ENCODE measurements around the gene C1QTNF6.
A peak's percentile ranks its signal among the peaks of the same experiment; 100 is the strongest.
"Not testable (repeated sequence)": the region's sequence is repeated elsewhere in the genome, so short reads cannot be mapped to it uniquely, and the experiment has no call there.

Gene C1QTNF6

DNA sequence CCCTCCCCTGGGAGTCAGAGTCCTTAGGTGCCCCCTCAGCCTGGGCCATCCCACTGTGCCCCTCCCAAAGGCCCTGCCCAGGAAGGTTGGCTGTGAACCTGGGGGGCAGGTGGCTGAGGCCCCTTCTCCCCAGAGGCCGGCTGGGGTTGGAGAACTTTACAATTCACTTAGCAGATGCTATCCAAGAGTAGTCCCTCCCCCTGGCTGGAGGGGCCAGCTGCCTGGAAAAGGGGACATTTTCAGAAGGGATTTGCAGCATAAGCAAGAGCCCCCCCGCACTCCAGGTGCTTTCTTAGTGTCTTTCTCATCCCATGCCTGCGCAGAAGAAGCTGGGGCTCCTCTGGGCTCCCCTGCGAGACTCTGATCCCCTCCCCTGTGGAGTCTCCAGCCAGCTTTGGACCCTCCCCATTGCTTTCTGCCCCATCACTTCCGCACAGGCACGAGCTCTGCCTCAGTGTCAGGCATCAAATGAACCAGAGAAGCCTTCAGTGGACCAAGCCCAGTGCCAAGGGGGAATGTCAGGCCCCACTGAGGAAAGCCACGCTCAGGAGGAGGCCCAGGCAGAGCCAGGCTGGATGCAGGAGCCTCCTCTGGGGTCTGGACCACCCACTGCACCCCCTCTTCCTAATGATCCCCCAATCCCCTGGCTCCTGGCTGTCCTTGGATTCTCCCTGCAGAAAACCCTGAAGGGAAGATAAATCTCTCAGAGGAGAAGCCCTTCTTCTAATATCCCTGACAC is 20.5 kb upstream of the C1QTNF6 start:
- in situ Hi-C loops (cut with HindIII; ENCODE audit: low pct_unique_long_range_greater_than_20kb, low sequenced_read_pairs) = no loop called here
- TF ChIP-seq JUND (IDR thresholded peaks at IDR 0.05; ENCODE audit: low read depth) = no peak
- DNase-seq (ENCODE audit: low read depth in 1 of 2, low spot score in 1 of 2) = no peak

DNA sequence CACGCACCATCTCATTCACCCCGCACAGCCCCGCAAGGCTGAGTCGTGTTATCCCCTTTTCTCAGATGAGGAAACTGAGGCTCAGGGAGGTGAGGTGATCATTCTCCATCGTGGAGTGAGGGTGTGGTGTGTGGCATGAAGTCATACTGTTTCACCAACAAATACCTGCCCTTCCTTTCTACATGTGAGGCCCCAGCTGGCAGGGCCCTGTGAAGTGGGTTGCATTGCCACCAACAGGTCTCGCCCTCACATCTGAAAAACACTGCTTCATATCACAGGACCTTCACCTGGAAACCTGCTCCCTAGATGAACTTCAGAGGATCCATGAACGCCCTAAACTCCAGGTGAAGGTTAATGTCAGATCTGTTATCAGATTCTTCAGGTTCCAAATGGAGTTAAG is 19.9 kb upstream of the C1QTNF6 start:
- DNase-seq (ENCODE audit: low read depth in 1 of 2, low spot score in 1 of 2) = no peak
- no peak for TF ChIP-seq JUND (IDR thresholded peaks at IDR 0.05; ENCODE audit: low read depth)
- in situ Hi-C loops (cut with HindIII; ENCODE audit: low pct_unique_long_range_greater_than_20kb, low sequenced_read_pairs) = no loop called here

DNA sequence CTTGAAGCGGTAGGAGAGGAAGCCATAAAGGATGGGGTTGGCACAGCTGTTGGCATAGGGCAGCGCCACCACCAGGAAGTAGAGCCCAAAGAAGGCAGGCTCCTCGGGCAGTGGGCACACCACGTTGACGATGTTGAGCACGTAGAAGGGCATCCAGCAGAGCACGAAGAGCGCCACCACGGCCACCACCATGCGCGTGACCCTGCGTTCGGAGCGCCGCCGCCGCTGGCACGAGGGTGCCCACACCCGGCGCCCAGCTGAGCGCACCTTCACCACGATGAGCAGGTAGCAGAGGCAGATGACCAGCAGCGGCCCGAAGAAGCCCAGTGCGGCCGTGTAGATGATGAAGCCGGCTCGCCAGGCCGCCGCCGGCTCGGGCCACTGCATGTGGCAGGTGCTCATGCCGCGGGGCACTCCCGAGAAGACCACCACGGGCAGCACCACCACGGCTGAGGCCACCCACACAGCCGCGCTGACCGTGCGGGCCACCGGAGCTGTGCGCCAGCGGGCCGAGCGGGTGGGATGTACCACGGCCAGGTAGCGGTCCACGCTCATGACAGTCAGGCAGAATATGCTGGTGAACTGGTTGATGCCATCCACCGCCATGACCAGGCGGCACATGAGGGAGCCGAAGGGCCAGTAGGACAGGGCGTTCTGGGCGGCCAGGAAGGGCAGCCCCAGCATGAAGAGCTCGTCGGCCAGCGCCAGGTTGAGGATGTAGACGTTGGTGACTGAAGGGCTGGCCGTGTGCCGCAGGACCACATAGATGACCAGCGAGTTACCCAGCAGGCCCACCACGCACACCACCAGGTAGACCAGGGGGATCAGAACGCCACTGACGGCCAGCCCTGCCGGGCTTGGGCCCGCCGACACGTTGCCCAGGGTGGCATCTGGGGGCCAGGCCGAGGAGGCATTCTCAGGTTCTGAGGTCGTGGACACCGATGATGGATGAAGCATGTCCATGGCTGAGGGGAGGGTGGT is 19.1 kb upstream of the C1QTNF6 start:
- no peak for DNase-seq (ENCODE audit: low read depth in 1 of 2, low spot score in 1 of 2)
- TF ChIP-seq JUND (IDR thresholded peaks at IDR 0.05; ENCODE audit: low read depth) = no peak
- in situ Hi-C loops (cut with HindIII; ENCODE audit: low pct_unique_long_range_greater_than_20kb, low sequenced_read_pairs) = no loop called here

DNA sequence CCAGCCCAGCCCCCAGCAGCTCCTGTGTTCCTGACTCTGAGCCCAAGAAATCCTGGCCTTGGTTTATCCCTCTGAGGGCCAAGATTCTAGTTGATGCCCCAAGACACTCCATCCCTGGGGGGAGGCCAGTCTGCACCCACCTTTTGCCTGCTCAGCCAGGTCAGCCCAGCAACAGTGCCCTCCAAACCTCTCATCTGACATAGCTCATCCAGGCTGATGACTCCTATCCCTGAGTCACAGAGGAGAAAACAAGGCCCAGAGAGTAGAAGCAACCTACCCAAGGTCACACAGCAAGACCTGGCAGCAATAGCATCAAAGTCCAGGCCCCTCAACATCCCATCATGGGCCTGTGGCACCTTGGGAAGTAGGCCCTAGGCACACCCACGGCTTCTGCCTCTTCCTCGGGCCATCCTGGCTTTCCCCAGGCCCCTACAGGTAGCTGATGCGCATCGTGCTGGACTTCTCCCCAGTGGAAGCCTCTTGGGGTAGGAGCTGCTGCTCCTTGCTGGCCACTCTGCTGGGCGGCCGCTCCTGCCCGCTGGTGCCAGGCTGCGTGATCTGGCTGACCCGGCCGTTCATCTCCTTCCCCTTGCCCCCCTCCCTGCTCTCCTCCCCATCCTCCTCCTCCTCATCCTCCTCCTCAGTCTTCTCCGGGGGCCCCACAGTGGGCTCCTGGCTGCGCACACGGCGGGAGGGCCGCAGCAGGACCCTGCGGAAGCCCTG is 18.2 kb upstream of the C1QTNF6 start:
- no peak for DNase-seq (ENCODE audit: low read depth in 1 of 2, low spot score in 1 of 2)
- no peak for TF ChIP-seq JUND (IDR thresholded peaks at IDR 0.05; ENCODE audit: low read depth)
- in situ Hi-C loops (cut with HindIII; ENCODE audit: low pct_unique_long_range_greater_than_20kb, low sequenced_read_pairs) = no loop called here

DNA sequence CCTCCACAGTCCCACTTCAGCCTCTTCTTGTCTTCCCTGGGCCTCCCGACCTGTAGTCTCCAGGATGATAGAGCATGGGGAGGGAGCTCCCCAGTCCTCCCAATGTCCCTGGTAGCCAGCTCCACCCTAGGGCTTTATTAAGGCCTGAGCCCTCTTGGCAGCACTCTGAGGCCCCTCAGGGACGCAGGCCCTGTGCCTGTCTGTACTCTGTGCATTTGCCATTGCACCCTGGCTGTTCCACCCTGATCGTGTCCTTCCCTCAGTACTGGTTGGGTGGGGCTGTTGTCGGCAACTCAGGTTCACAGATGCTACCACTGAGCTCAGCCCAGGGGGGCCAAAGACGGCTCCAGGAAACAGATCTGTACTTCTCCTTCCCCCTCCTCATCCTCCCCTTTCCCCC is 17.0 kb upstream of the C1QTNF6 start:
- no peak for TF ChIP-seq JUND (IDR thresholded peaks at IDR 0.05; ENCODE audit: low read depth)
- in situ Hi-C loops (cut with HindIII; ENCODE audit: low pct_unique_long_range_greater_than_20kb, low sequenced_read_pairs) = no loop called here
- DNase-seq (ENCODE audit: low read depth in 1 of 2, low spot score in 1 of 2) = no peak

DNA sequence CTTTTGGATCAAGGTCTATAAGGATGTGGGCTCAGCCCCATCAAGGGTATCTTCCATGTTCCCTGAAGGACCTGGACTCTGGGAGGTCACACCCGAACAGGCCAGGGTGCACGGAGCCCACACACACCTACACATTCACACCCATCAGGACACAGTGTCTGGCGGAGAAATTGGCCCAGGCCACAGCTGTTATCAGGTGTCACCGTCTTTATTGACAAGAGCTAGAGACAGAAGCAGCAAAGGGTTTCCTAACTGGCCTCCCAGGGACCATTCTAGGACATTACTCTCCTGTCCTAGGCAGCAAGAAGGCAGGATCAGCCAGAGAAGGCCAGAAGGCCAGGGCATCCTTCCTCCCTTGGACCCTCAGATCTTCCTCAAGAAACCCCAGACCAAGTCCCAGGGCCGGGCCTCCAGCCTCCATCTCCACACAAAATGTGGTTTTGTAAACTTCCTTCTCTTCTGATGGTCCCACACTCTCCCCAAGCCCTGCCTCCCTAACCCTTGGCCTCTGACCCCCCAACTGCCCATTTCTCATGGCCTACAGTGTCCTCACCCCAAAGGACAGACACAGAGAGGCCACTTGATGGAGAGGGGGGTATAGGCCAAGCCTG is 16.1 kb upstream of the C1QTNF6 start:
- in situ Hi-C loops (cut with HindIII; ENCODE audit: low pct_unique_long_range_greater_than_20kb, low sequenced_read_pairs) = no loop called here
- DNase-seq (ENCODE audit: low read depth in 1 of 2, low spot score in 1 of 2) = no peak
- no peak for TF ChIP-seq JUND (IDR thresholded peaks at IDR 0.05; ENCODE audit: low read depth)

DNA sequence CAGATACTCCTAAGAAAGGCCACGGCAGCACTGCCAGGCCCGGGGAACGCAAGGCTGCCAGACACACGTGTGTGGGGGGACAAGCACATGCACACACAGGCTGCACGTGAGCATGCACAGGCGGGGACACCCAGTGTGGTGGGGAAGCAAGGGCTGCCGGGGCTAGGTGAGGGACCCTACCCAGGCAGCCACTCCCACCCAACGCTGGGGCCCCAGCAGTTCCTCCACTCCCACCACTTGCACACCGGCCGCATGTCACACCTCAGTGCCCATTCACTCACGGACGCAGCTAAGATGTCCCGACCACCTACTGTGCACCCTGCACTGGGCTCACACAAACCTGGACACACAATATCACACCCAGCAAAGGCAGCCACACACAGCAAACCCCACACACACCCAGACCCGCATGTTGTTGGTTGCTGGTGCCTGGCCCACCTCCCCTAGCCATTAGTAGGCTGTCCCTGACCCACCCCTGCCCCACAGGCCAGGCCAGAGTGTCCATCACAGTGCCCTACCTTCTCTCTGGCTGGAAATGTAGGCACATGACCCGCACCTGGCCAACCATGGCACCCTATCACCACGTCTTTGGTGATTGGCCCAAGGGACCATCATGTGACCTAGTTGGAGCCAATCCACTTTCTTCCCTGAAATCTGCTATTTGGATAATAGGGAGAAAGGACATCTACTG is 15.5 kb upstream of the C1QTNF6 start:
- in situ Hi-C loops (cut with HindIII; ENCODE audit: low pct_unique_long_range_greater_than_20kb, low sequenced_read_pairs) = no loop called here
- TF ChIP-seq JUND (IDR thresholded peaks at IDR 0.05; ENCODE audit: low read depth) = no peak
- no peak for DNase-seq (ENCODE audit: low read depth in 1 of 2, low spot score in 1 of 2)

DNA sequence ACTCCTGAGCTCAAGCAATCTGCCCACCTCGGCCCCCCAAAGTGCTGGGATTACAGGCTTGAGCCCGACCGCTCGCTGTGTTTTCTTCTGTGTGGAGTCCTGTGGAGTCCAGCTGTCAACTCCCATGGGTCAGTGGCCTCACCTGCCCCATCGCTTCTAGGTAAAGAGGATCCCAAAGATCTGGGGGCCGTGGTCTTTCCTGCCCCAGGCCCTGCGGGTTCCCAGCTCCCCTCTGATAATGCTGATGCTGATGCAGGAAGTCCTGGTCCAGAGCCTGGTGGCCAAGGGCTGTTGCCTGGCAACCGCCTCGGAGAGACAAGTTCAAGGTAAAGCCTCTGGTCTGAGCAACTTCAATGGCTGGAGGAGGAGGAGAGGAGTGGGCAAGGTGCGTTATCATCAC is 14.7 kb upstream of the C1QTNF6 start:
- no peak for TF ChIP-seq JUND (IDR thresholded peaks at IDR 0.05; ENCODE audit: low read depth)
- DNase-seq (ENCODE audit: low read depth in 1 of 2, low spot score in 1 of 2) = no peak
- in situ Hi-C loops (cut with HindIII; ENCODE audit: low pct_unique_long_range_greater_than_20kb, low sequenced_read_pairs) = no loop called here

DNA sequence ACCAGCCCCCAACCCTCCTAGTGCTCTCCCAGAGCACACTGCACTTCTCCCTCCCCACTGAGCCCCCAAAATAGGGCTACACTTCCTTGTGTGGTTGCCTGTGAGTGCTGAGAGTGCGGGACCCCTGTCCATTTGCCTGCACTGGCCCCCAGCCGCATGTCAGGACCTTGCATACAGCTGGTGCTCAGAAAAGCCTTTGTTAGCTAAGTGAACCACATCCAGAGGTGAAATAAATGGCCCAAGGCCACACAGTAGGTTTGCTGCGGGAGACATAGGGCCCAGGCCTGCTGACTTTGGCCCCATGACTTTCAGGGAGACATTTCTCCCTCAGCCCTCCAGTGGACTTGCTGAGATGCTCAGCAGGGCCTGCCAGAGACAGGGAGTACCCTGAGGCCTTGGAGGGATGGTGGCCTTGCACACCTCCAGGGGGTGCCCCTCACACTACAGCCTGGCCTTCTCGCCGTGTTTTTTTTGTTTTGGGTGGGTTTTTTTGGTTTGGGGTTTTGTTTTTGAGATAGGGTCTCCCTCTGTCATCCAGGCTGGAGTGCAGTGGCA is 14.0 kb upstream of the C1QTNF6 start:
- TF ChIP-seq JUND (IDR thresholded peaks at IDR 0.05; ENCODE audit: low read depth) = no peak
- in situ Hi-C loops (cut with HindIII; ENCODE audit: low pct_unique_long_range_greater_than_20kb, low sequenced_read_pairs) = no loop called here
- no peak for DNase-seq (ENCODE audit: low read depth in 1 of 2, low spot score in 1 of 2)

DNA sequence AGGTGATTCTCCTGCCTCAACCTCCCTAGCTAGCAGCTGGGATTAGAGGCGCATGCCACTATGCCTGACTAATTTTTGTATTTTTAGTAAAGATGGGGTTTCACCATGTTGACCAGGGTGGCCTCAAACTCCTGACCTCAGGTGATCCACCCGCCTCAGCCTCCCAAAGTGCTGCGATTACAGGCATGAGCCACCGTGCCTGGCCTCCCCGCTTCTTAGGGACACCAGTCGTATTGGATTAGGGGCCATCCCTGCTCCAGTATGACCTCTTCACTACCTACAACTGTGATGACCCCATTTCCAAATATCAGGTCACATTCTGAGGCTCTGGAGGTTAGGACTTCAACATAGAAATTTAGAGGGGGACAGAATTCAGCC is 13.4 kb upstream of the C1QTNF6 start:
- in situ Hi-C loops (cut with HindIII; ENCODE audit: low pct_unique_long_range_greater_than_20kb, low sequenced_read_pairs); DNase-seq (ENCODE audit: low read depth in 1 of 2, low spot score in 1 of 2): not testable (repeated sequence)

DNA sequence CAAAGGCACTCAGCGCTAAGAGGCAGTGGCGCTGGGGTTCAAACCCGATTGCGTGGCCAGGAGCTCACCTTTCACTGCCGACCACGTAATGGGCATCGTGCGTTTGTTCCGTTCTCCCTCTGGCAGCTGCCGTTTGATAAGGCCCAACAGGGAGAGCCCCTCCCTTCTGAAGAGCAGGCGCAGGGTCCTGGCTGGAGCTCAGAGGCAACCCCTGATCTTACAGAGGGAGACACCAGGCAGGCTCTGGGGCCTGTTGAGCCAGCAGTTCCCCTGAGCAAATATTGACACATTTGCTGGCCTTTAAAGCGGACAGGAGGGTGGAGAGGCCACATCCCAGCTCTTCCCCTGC is 11.7 kb upstream of the C1QTNF6 start:
- TF ChIP-seq JUND (IDR thresholded peaks at IDR 0.05; ENCODE audit: low read depth) = no peak
- DNase-seq (ENCODE audit: low read depth in 1 of 2, low spot score in 1 of 2) = peak; percentile 49 to 57
- in situ Hi-C loops (cut with HindIII; ENCODE audit: low pct_unique_long_range_greater_than_20kb, low sequenced_read_pairs) = no loop called here
